ENCODE measurements around the gene CIT. TPM values are rescaled to one million over a fixed set of nuclear protein-coding genes. Genes with fewer than 3 reads are reported as not detected.

Gene CIT
- total and polyA plus RNA-seq, 9 of the 15 experiments (the other 6 are each of a cell fraction or from before 2014, with no cell fraction given): 1.1 to 46.7 (median 21.3) TPM

DNA sequence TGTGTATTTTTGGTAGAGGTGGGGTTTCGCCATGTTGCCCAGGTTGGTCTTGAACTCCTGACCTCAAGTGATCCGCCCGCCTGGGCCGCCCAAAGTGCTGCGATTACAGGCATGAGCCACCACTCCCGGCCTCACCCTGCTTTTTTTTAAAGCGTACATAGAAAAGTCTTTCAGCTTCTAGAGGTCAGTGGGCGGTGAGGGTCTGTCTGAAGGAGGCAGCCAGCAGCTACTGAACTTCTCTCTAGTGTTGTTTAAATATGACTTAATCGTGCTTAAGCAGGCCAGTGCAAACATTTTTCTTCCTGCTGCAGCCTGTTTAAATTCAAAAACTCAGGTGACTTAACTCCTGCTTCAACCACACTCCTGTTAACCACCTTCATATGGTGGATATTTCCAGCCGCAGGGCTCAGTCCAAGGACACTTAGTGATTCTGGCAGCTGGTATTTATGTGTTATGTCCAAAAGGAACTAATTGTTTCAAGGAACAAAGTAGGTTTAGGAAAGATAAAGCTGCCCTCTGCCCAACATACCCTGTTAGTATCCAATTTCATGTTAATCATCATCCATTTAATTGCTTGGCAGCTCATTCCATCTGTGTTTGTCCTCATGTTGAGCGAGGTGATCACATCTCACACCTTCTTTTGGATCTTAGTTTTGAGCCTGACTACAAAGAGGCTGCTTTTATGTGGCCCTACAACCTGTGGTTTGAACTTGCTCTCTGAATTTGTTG, 207.2 kb downstream of the CIT start (continued):
- TF ChIP-seq, protein P1, sequence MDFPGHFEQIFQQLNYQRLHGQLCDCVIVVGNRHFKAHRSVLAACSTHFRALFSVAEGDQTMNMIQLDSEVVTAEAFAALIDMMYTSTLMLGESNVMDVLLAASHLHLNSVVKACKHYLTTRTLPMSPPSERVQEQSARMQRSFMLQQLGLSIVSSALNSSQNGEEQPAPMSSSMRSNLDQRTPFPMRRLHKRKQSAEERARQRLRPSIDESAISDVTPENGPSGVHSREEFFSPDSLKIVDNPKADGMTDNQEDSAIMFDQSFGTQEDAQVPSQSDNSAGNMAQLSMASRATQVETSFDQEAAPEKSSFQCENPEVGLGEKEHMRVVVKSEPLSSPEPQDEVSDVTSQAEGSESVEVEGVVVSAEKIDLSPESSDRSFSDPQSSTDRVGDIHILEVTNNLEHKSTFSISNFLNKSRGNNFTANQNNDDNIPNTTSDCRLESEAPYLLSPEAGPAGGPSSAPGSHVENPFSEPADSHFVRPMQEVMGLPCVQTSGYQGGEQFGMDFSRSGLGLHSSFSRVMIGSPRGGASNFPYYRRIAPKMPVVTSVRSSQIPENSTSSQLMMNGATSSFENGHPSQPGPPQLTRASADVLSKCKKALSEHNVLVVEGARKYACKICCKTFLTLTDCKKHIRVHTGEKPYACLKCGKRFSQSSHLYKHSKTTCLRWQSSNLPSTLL (IDR thresholded peaks at IDR 0.05): no peak
- TF ChIP-seq TAF1 (IDR thresholded peaks at IDR 0.05; ENCODE audit: control insufficient read depth, extremely low read depth, insufficient read depth, low read length, severe bottlenecking) (peak; percentile 6), NR2F6 (CRISPR knock-in tag; IDR thresholded peaks at IDR 0.05) (no peak)
- TF ChIP-seq, protein P2, sequence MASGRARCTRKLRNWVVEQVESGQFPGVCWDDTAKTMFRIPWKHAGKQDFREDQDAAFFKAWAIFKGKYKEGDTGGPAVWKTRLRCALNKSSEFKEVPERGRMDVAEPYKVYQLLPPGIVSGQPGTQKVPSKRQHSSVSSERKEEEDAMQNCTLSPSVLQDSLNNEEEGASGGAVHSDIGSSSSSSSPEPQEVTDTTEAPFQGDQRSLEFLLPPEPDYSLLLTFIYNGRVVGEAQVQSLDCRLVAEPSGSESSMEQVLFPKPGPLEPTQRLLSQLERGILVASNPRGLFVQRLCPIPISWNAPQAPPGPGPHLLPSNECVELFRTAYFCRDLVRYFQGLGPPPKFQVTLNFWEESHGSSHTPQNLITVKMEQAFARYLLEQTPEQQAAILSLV (tag; IDR thresholded peaks at IDR 0.05): no peak

DNA sequence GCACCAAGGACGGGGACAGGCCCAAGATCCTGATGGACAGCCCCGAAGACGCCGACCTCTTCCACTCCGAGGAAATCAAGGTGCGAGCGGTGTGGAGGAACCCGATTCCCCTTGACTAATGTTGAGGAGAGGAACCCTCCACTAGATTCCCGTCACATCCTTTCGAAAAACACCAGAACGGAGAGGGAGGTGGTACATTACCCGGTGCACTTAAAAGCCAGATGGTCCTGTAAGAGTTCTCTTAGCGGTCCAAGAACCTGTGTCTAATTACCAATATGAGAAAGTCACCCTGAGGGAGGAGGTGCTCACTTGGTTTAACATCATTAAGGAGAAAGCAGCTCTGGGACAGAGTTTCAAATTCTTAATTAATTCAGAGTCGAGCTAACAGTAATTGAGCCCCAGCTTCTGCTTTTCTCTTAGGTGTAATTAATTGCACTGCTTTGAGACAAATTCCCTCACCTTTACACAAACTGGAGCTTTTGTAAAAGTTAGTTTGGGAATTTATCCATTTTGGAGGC, 208.7 kb downstream of the CIT start:
- BruUV-seq (replicated peaks): TSS peak; percentile 56
- intact Hi-C loops (cut with micrococcal nuclease): loop anchor here (10.0 kb wide), 1 partner anchor 236 kb away; no protein-coding TSS in a partner anchor
- TF ChIP-seq ZNF324 (CRISPR knock-in tag; IDR thresholded peaks at IDR 0.05) (0 out of 2 replicates have a peak, but pooled peaks have one; percentile 2), CHD1 (IDR thresholded peaks at IDR 0.05; ENCODE audit: low read length) (peak; percentile 7), HNRNPH1 (optimal IDR thresholded peaks at IDR 0.05; ENCODE audit: low read depth, low read length) (no peak), CEBPG (CRISPR knock-in tag; IDR thresholded peaks at IDR 0.05) (no peak), CEBPG (tag; conservative IDR thresholded peaks at IDR 0.05 in 1 of 2, IDR thresholded peaks at IDR 0.05 in 1 of 2) (no peak), NFRKB (IDR thresholded peaks at IDR 0.05; ENCODE audit: low read depth) (0 out of 2 replicates have a peak, but pooled peaks have one; percentile 25), CHD2 (IDR thresholded peaks at IDR 0.05; ENCODE audit: low read depth, low read length) (no peak), ARHGAP35 (IDR thresholded peaks at IDR 0.05; ENCODE audit: partially characterized antibody) (no peak)
- TF ChIP-seq, protein P3, sequence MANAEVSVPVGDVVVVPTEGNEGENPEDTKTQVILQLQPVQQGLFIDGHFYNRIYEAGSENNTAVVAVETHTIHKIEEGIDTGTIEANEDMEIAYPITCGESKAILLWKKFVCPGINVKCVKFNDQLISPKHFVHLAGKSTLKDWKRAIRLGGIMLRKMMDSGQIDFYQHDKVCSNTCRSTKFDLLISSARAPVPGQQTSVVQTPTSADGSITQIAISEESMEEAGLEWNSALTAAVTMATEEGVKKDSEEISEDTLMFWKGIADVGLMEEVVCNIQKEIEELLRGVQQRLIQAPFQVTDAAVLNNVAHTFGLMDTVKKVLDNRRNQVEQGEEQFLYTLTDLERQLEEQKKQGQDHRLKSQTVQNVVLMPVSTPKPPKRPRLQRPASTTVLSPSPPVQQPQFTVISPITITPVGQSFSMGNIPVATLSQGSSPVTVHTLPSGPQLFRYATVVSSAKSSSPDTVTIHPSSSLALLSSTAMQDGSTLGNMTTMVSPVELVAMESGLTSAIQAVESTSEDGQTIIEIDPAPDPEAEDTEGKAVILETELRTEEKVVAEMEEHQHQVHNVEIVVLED (CRISPR knock-in tag; IDR thresholded peaks at IDR 0.05): no peak
- TF ChIP-seq, protein P4, sequence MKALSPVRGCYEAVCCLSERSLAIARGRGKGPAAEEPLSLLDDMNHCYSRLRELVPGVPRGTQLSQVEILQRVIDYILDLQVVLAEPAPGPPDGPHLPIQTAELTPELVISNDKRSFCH (CRISPR knock-in tag; IDR thresholded peaks at IDR 0.05): no peak
- TF ChIP-seq, protein P4 (tag; IDR thresholded peaks at IDR 0.05): no peak

More for the DNA sequence above, 208.7 kb downstream of the CIT start:
- POLR2A ChIA-PET: interaction anchor here (1.4 to 4.1 kb wide), 2 partner anchors 8 to 13 kb away, joined by 14 to 44 read pairs; no protein-coding TSS in a partner anchor
- WGBS (ENCODE audit: insufficient coverage, low coverage, missing lambda C conversion rate): 3% methylated on average over 14 of the region's 14 CpGs
- DNase-seq (ENCODE audit: extremely low read depth in 1 of 4, low spot score in 3 of 4) (no peak), ATAC-seq (no peak), FAIRE-seq (no peak)
- Histone ChIP-seq H3K4me2 (ENCODE audit: insufficient read depth, low read length) (peak overlapping the region; percentile 98), H3K9ac (ENCODE audit: insufficient read depth in 1 of 2, low read depth in 2 of 2, low read length in 2 of 2) (peak overlapping the region; percentile 99 to 100), H3K9me3 (replicated peaks; ENCODE audit: control insufficient read depth, insufficient read depth, low read depth, low read length) (no peaks in the 10 kb centered on the region), H3K27me3 (ENCODE audit: control insufficient read depth in 2 of 2, insufficient read depth in 2 of 2, low read length in 2 of 2) (no peaks in the 10 kb centered on the region), H4K20me1 (replicated peaks; ENCODE audit: control insufficient read depth, insufficient read depth, low read length) (no peaks in the 10 kb centered on the region), H3K36me3 (ENCODE audit: control insufficient read depth, insufficient read depth, low read length) (peaks cover 40% of the 10 kb centered on the region), H3K9me1 (ENCODE audit: control insufficient read depth, insufficient read depth, low read length) (no peaks in the 10 kb centered on the region), H2AFZ (ENCODE audit: low read depth, low read length) (peak overlapping the region; percentile 53; the same call in 1 of the 2 replicates), H3K4me3 (peak overlapping the region; percentile 81), H3K27ac (ENCODE audit: extremely low read depth, low read depth, low read length) (peak overlapping the region; percentile 97), H3K4me1 (replicated peaks in 1 of 2; ENCODE audit: control insufficient read depth in 2 of 2, insufficient read depth in 2 of 2, low read length in 2 of 2) (peaks cover 24 to 66% of the 10 kb centered on the region in 2 experiments), H3K79me2 (ENCODE audit: control insufficient read depth, insufficient read depth, low read length) (peaks cover 56% of the 10 kb centered on the region)
- CTCF ChIA-PET (ENCODE audit: low intra/inter-chr PET ratio): no interaction called here
- in situ Hi-C loops (cut with MboI): no loop called here

All from K562 (cell line).